SH-SY5Y (cell line): Measurements from ENCODE around the gene DNAAF5.

Experiments used
- GATA2 ChIP-seq: IDR thresholded peaks from 2 replicates; pipeline ENCODE4 v1.6.1; 2011; ENCODE audit warnings: mild to moderate bottlenecking, low read depth, low read length
- GATA3 ChIP-seq: IDR thresholded peaks from 2 replicates; pipeline ENCODE4 v1.6.1; 2011; ENCODE audit warnings: low read depth, mild to moderate bottlenecking, low read length, moderate library complexity

Gene DNAAF5

GRCh38 chr7:780516-780915, 54.0 kb downstream of the DNAAF5 start:
- TF ChIP-seq GATA3 = no peak
- no peak for TF ChIP-seq GATA2

- TF ChIP-seq GATA3 (no peak), GATA2 (no peak)
These were observed 54.8 kb downstream of the DNAAF5 start for GRCh38 chr7:781186-781849.

- TF ChIP-seq GATA3 (no peak), GATA2 (no peak)
These were observed 55.5 kb downstream of the DNAAF5 start for GRCh38 chr7:781936-782529.

DNA sequence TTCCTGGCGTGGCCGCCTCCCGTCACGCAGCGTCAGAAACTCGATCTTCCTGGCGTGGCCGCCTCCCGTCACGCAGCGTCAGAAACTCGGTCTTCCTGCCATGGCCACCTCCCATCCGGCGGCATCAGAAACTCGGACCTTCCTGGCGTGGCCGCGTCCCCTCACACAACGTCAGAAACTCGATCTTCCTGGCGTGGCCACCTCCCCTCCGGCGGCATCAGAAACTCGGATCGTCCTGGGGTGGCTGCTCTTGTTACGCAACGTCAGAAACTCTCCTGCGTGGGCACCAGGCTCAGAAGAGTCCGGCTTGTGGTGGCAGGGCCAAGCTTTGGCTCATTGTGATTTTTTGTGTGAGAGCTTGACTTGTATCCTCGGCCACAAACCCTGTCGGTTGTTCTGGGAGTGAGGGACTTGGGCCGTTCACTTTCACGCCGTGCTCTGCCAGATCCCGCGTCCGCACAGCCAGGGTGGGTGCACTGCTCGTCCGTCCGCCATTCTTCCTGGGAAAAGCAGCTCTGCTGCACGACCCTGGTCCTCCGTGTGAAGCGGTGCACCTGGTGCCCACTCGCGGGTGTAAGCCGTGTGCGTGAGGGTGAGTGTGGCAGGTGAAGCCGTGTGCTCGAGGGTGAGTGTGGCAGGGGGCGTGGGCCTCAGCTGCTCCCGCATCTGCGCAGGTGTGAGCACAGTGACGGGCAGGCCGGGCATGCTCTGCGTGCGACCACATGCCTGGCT, 56.4 kb downstream of the DNAAF5 start:
- TF ChIP-seq GATA3 = no peak
- no peak for TF ChIP-seq GATA2

GRCh38 chr7:783556-784490, 57.3 kb downstream of the DNAAF5 start:
- TF ChIP-seq GATA2 (no peak), GATA3 (no peak)

GRCh38 chr7:784971-785370, 58.5 kb downstream of the DNAAF5 start:
- no peak for TF ChIP-seq GATA2
- TF ChIP-seq GATA3 = no peak

DNA sequence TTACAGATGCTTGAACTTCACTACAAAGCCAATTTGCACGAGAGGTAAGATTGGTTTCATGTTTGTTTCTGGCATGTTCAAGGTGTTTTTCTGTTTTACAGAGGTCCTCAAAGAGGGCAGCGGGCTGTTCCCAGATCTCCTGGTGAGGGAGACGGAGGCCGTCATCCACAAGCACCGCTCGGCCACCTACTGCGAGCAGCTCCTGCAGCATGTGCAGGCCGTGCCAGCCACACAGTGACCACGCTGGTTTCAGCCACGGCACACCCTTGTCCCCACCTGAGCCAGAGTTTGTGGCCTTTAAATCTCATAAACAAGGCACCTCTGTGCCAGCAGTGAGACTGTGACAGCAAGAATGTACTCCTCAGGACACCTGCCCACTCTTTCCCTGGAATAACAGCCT, 58.9 kb downstream of the DNAAF5 start:
- TF ChIP-seq GATA2 (no peak), GATA3 (no peak)

- TF ChIP-seq GATA2 = no peak
- no peak for TF ChIP-seq GATA3
These were observed 60.2 kb downstream of the DNAAF5 start for GRCh38 chr7:786472-787255.

DNA sequence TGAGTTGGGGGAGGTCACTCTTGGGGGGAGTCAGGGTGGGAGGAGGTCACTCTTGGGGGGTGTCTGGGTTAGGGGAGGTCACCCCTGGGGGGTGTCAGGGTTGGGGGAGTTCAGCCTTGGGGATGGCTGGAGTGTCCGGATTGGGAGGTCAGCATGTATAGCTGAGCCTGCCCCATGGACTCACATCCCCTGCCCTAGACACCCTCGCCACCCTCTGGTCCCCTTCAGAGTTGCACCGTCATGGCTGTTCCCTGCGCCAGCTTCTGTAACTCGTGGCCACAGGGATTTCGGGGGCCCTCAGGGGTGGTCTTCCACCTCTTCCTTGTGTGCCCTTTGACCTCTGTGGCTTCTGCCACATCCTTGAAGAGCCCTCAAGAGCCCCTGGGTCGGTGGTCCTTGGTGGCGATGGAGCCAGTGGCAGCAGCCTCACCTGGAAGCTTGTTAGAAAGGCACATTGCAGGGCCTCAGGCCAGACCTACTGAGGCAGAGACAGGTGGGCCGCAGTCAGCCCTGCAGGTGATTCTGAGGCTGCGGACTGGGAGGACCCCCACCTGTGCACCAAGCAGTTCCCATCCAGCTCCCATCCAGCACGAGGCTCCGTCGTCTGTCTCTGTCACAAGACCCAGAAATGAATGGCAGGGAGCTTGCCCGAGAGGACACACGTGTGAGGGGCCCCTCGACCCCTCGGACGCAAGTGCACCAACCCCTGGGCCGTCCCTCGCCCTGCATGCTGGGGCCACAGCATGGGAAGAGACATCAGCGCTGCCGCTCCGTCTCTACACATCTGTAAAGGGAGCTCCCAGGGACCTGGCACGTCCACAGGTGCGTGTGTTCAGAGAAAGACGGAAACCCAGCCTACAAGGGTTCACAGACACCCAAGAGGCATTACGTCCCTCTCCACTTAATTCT, 61.1 kb downstream of the DNAAF5 start:
- TF ChIP-seq GATA3 (no peak), GATA2 (no peak)

GRCh38 chr7:791519-791918, 65.0 kb downstream of the DNAAF5 start:
- TF ChIP-seq GATA2 (no peak), GATA3 (no peak)

GRCh38 chr7:794207-794606, 67.7 kb downstream of the DNAAF5 start:
- TF ChIP-seq GATA3 (no peak), GATA2 (no peak)

- no peak for TF ChIP-seq GATA3
- TF ChIP-seq GATA2 = no peak
These were observed 68.3 kb downstream of the DNAAF5 start for GRCh38 chr7:794671-795329.
